H9 (cell line): ENCODE measurements around the gene SLC6A18. TPM values are rescaled to one million over a fixed set of nuclear protein-coding genes. Genes with fewer than 3 reads are reported as not detected.

Experiments
- DNase-seq: peaks from one replicate; pipeline ENCODE4 v3.0.0-alpha.2; 2017
- H2AFZ ChIP-seq: one replicate; pipeline ENCODE4 v1.6.1; 2013; ENCODE audit warnings: mild to moderate bottlenecking, low read length, control low read depth, moderate library complexity
- H2AK5ac ChIP-seq: 2 replicates; pipeline ENCODE4 v1.6.1; 2013; ENCODE audit warnings: low read length, control low read depth, mixed read lengths; ENCODE audit not compliant: insufficient read length
- H2BK120ac ChIP-seq: one replicate; pipeline ENCODE4 v1.6.1; 2013; ENCODE audit warnings: low read depth, mild to moderate bottlenecking, low read length, control low read depth, inconsistent platforms; ENCODE audit not compliant: poor library complexity, severe bottlenecking
- H2BK12ac ChIP-seq: 2 replicates; pipeline ENCODE4 v1.6.1; 2013; ENCODE audit warnings: low read length, control low read depth, mixed read lengths, low read depth; ENCODE audit not compliant: insufficient read length
- H2BK15ac ChIP-seq: 2 replicates; pipeline ENCODE4 v1.6.1; 2013; ENCODE audit warnings: low read depth, low read length, control low read depth
- H2BK20ac ChIP-seq: one replicate; pipeline ENCODE4 v1.6.1; 2013; ENCODE audit warnings: low read depth, mild to moderate bottlenecking, low read length, control low read depth, inconsistent platforms; ENCODE audit not compliant: poor library complexity, severe bottlenecking
- H2BK5ac ChIP-seq: 2 replicates; pipeline ENCODE4 v1.6.1; 2013; ENCODE audit warnings: low read length, control low read depth, mixed read lengths; ENCODE audit not compliant: insufficient read length
- H3K14ac ChIP-seq: 2 replicates; pipeline ENCODE4 v1.6.1; 2013; ENCODE audit warnings: low read length, control low read depth; ENCODE audit not compliant: insufficient read depth
- H3K18ac ChIP-seq: 2 replicates; pipeline ENCODE4 v1.6.1; 2013; ENCODE audit warnings: low read depth, mild to moderate bottlenecking, mixed read lengths, low read length, control low read depth; ENCODE audit not compliant: insufficient read length
- H3K23ac ChIP-seq: 2 replicates; pipeline ENCODE4 v1.6.1; 2013; ENCODE audit warnings: low read length, control low read depth, mixed read lengths, low read depth; ENCODE audit not compliant: insufficient read length
- H3K23me2 ChIP-seq: 2 replicates; pipeline ENCODE4 v1.6.1; 2013; ENCODE audit warnings: low read depth, mild to moderate bottlenecking, mixed read lengths, low read length, control low read depth; ENCODE audit not compliant: insufficient read length, poor library complexity, severe bottlenecking
- H3K27ac ChIP-seq: 2 replicates; pipeline ENCODE4 v1.5.1; 2013; ENCODE audit warnings: low read length, control low read depth, mixed read lengths, low read depth; ENCODE audit not compliant: insufficient read length
- H3K27me3 ChIP-seq: 2 replicates; pipeline ENCODE4 v1.6.1; 2013; ENCODE audit warnings: low read length, control low read depth, inconsistent platforms; ENCODE audit not compliant: insufficient read depth
- H3K4ac ChIP-seq: 2 replicates; pipeline ENCODE4 v1.6.1; 2013; ENCODE audit warnings: low read depth, mild to moderate bottlenecking, control low read depth, inconsistent platforms, low read length, moderate library complexity
- H3K4me1 ChIP-seq: 2 replicates; pipeline ENCODE4 v1.6.1; 2013; ENCODE audit warnings: low read length, control low read depth, inconsistent platforms; ENCODE audit not compliant: insufficient read depth
- H3K4me2 ChIP-seq: 2 replicates; pipeline ENCODE4 v1.6.1; 2013; ENCODE audit warnings: low read length, control low read depth, mixed read lengths; ENCODE audit not compliant: insufficient read length, insufficient read depth
- H3K56ac ChIP-seq: 2 replicates; pipeline ENCODE4 v1.6.1; 2013; ENCODE audit warnings: low read depth, mild to moderate bottlenecking, mixed read lengths, low read length, control low read depth; ENCODE audit not compliant: insufficient read length
- H3K79me1 ChIP-seq: 2 replicates; pipeline ENCODE4 v1.6.1; 2013; ENCODE audit warnings: low read depth, mild to moderate bottlenecking, moderate library complexity, low read length, control low read depth, inconsistent platforms; ENCODE audit not compliant: insufficient read depth, poor library complexity, severe bottlenecking
- H3K79me2 ChIP-seq: 2 replicates; pipeline ENCODE4 v1.6.1; 2013; ENCODE audit warnings: low read length, control low read depth, inconsistent platforms; ENCODE audit not compliant: insufficient read depth
- H3K9ac ChIP-seq: 2 replicates; pipeline ENCODE4 v1.6.1; 2013; ENCODE audit warnings: low read length, control low read depth, mixed read lengths; ENCODE audit not compliant: insufficient read length; ENCODE audit errors: extremely low read depth
- H3K9me3 ChIP-seq: one replicate; pipeline ENCODE4 v1.6.1; 2013; ENCODE audit warnings: low read depth, low read length, inconsistent platforms; ENCODE audit not compliant: control insufficient read depth
- H3T11ph ChIP-seq: one replicate; pipeline ENCODE4 v1.6.1; 2013; ENCODE audit warnings: mild to moderate bottlenecking, low read length, control low read depth, inconsistent platforms
- H4K20me1 ChIP-seq: one replicate; pipeline ENCODE4 v1.6.1; 2013; ENCODE audit not compliant: control insufficient read depth, insufficient read length, insufficient read depth
- H4K5ac ChIP-seq: 2 replicates; pipeline ENCODE4 v1.6.1; 2013; ENCODE audit warnings: low read depth, mild to moderate bottlenecking, mixed read lengths, low read length, control low read depth; ENCODE audit not compliant: insufficient read length
- H4K8ac ChIP-seq: replicated peaks from 2 replicates; pipeline ENCODE4 v1.6.1; 2013; ENCODE audit warnings: low read length, control low read depth, mixed read lengths, low read depth; ENCODE audit not compliant: insufficient read length
- H4K91ac ChIP-seq: 2 replicates; pipeline ENCODE4 v1.6.1; 2013; ENCODE audit warnings: low read depth, mild to moderate bottlenecking, moderate library complexity, mixed read lengths, low read length, control low read depth; ENCODE audit not compliant: insufficient read length
- H3K27ac Mint-ChIP-seq, 3 experiments: 2 replicates in 2 of 3; 3 replicates in 1 of 3; pipeline ENCODE4 v1.8.0; 2020 to 2021; ENCODE audit warnings: mixed read lengths in 3 of 3, mild to moderate bottlenecking in 1 of 3, moderate library complexity in 1 of 3
- H3K27me3 Mint-ChIP-seq: 2 replicates; pipeline ENCODE4 v1.8.0; 2021; ENCODE audit warnings: low read depth, mild to moderate bottlenecking, moderate library complexity, mixed read lengths
- H3K36me3 Mint-ChIP-seq, 3 experiments: 2 replicates in 2 of 3; 3 replicates in 1 of 3; pipeline ENCODE4 v1.8.0; 2020 to 2021; ENCODE audit warnings: low read depth in 3 of 3, mixed read lengths in 3 of 3; ENCODE audit not compliant: insufficient read depth in 1 of 3
- H3K4me1 Mint-ChIP-seq, 2 experiments: 2 replicates each; pipeline ENCODE4 v1.8.0; 2020; ENCODE audit warnings: mixed read lengths in 2 of 2
- H3K4me3 Mint-ChIP-seq, 2 experiments: 2 replicates in 1 of 2; 3 replicates in 1 of 2; pipeline ENCODE4 v1.8.0; 2020 to 2021; ENCODE audit warnings: mild to moderate bottlenecking in 2 of 2, mixed read lengths in 2 of 2, moderate library complexity in 1 of 2
- H3K9me3 Mint-ChIP-seq, 2 experiments: 2 replicates in 1 of 2; 3 replicates in 1 of 2; pipeline ENCODE4 v1.8.0; 2020; ENCODE audit warnings: mild to moderate bottlenecking in 2 of 2, mixed read lengths in 2 of 2, moderate library complexity in 1 of 2
- CTCF ChIP-seq: fragments of 200-600 bp; sonication (generic); conservative IDR thresholded peaks from 3 replicates; pipeline ENCODE4 v1.8.0; 2021; ENCODE audit warnings: antibody characterized with exemption, mild to moderate bottlenecking
- WGBS: extraction: QIAGEN DNeasy Blood & Tissue Kit; methylation state at CpG from one replicate; pipeline ENCODE4 v1.1.7; 2013; ENCODE audit warnings: missing lambda C conversion rate, low lambda C conversion rate, mixed read lengths; ENCODE audit not compliant: insufficient read length; ENCODE audit errors: extremely low coverage; 5-methylcytosine and 5-hydroxymethylcytosine counted together
- total RNA-seq: library from RNA; stranded (reverse); gene quantifications from 2 replicates; pipeline ENCODE4 v1.2.1, GENCODE V29; 2021

The SLC6A18 gene
- total RNA-seq, 1 experiment from 2014 or later, result not detected

- H3K27ac Mint-ChIP-seq, result no peak overlapping the region
- Histone ChIP-seq H3K23me2 (no peaks in the 10 kb centered on the region), H3K9me3 (no peaks in the 10 kb centered on the region), H4K20me1 (no peaks in the 10 kb centered on the region), H3K27ac (no peak overlapping the region), H4K8ac (no peak overlapping the region), H3T11ph (no peak overlapping the region), H4K5ac (no peak overlapping the region), H3K9ac (no peak overlapping the region), H3K4ac (no peak overlapping the region), H3K4me1 (no peaks in the 10 kb centered on the region; the same call in 1 of the 2 replicates), H2BK12ac (no peak overlapping the region), H3K14ac (no peak overlapping the region), H2BK5ac (no peak overlapping the region), H2AK5ac (no peak overlapping the region), H3K4me2 (no peak overlapping the region), H3K79me2 (no peaks in the 10 kb centered on the region), H3K56ac (no peak overlapping the region), H2BK120ac (no peak overlapping the region), H3K23ac (no peak overlapping the region), H4K91ac (no peak overlapping the region), H2BK15ac (no peak overlapping the region), H2BK20ac (no peak overlapping the region), H3K27me3 (no peaks in the 10 kb centered on the region), H2AFZ (no peak overlapping the region), H3K18ac (no peak overlapping the region), H3K79me1 (no peaks in the 10 kb centered on the region)
- H3K27me3 Mint-ChIP-seq, result peaks cover 4% of the 10 kb centered on the region
- no peak overlapping the region for H3K4me3 Mint-ChIP-seq
- no CpG with 5 or more reads among the region's 13 CpGs for WGBS
- H3K9me3 Mint-ChIP-seq, result peaks cover 5 to 10% of the 10 kb centered on the region in 2 experiments
- TF ChIP-seq CTCF, result no peak
- no peaks in the 10 kb centered on the region; a peak in 1 of 7 replicates for H3K36me3 Mint-ChIP-seq
- no peak for DNase-seq
- H3K4me1 Mint-ChIP-seq, result peaks cover 0 to 12% of the 10 kb centered on the region in 2 experiments; a peak in 2 of 4 replicates
Observed at GRCh38 chr5:1231354-1231905, 6.2 kb downstream of the SLC6A18 start.
